Fibroblast of mammary gland (primary cell): ENCODE results near the gene OR5T2.

Experiments used
- DNase-seq: peaks from one replicate; pipeline ENCODE4 v3.0.0-alpha.2; 2010; ENCODE audit warnings: low read depth
- H3K4me3 ChIP-seq: 2 replicates; pipeline ENCODE4 v1.5.1; 2011; ENCODE audit warnings: low read depth, mild to moderate bottlenecking, low read length, moderate library complexity; ENCODE audit not compliant: control insufficient read depth
- CTCF ChIP-seq: conservative IDR thresholded peaks from 2 replicates; pipeline ENCODE4 v1.5.1; 2011; ENCODE audit warnings: low read depth, low read length, inconsistent platforms; ENCODE audit not compliant: control insufficient read depth, insufficient read depth

The OR5T2 gene

GRCh38 chr11:56197367-56197766 is 36.7 kb downstream of the OR5T2 start:
- no peak for DNase-seq
- no peak overlapping the region for H3K4me3 ChIP-seq
- no peak for TF ChIP-seq CTCF

- TF ChIP-seq CTCF = no peak
- no peak for DNase-seq
- H3K4me3 ChIP-seq = no peak overlapping the region
These were observed 37.4 kb downstream of the OR5T2 start for GRCh38 chr11:56196705-56197104.

GRCh38 chr11:56188602-56189001 is 45.5 kb downstream of the OR5T2 start:
- TF ChIP-seq CTCF = no peak
- no peak for DNase-seq
- no peak overlapping the region for H3K4me3 ChIP-seq

GRCh38 chr11:56183459-56183858 is 50.6 kb downstream of the OR5T2 start:
- no peak for DNase-seq
- no peak for TF ChIP-seq CTCF

More at GRCh38 chr11:56183459-56183858, 50.6 kb downstream of the OR5T2 start:
- H3K4me3 ChIP-seq = no peak overlapping the region
